Measurements from ENCODE around the gene CSTB. TPM values are rescaled to one million over a fixed set of nuclear protein-coding genes. Genes with fewer than 3 reads are reported as not detected.
A peak's percentile ranks its signal among the peaks of the same experiment; 100 is the strongest.

CSTB gene
- total RNA-seq, 1 donor from 2014 or later, result 27.7 TPM

DNA sequence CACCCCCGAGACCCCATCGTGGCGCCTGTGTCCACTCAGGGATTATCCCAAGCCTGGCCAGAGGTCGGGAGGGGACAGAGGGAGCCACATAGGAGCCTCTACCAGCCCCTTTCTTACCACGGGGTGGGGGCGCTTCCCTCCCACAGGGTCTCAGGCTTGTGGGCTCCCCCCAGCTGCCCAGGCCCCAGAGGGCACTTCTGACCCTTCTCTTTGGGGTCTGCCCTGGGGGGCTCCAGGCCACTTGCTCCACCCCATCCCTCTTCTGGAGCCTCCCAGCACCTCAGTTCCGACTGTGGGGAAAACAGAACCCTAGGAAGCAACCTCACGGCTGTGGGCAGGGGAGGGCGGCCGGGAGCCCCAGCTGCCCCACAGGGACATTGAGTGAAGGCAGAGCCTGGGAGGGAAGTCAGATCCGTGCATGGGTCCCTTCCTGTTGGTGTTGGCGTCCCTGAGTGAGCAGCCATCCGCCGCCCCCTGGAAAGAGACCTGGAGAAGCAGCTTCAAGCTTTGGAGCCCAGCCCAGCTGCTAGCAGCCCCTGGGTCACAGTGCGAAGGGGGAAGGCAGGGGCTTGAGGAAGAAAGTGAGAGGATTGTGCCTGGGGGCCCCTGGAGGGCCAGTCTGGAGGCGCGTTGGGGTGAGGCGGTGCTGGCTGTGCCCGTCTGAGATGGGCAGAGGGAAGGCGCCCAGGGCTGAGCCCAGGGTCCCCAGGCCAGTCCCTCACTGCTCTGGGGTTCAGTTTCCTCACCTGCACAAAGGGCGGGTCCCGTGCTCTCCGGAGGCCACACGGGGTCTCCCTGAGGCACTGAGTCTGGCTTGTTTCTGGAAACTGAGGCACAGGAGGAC is 35.4 kb upstream of the CSTB start:
- Histone ChIP-seq H3K4me1 (ENCODE audit: insufficient read depth, low read length) (no peaks in the 10 kb centered on the region), H3K4me3 (ENCODE audit: insufficient read depth, low read depth, low read length) (no peak overlapping the region), H3K9me3 (ENCODE audit: insufficient read depth, low read depth, low read length) (no peaks in the 10 kb centered on the region), H2AFZ (ENCODE audit: low read depth, low read length) (no peak overlapping the region), H3K79me2 (ENCODE audit: insufficient read depth, low read length) (no peaks in the 10 kb centered on the region), H3K27me3 (ENCODE audit: insufficient read depth, low read length) (no peaks in the 10 kb centered on the region), H4K20me1 (ENCODE audit: insufficient read depth, low read length) (peaks cover 4% of the 10 kb centered on the region), H3K4me2 (ENCODE audit: low read length) (no peak overlapping the region), H3K27ac (ENCODE audit: low read depth, low read length) (no peak overlapping the region), H3K36me3 (ENCODE audit: insufficient read depth, low read length) (no peaks in the 10 kb centered on the region), H3K9ac (ENCODE audit: low read length) (no peak overlapping the region)
- DNase-seq (ENCODE audit: low read depth) (no peak), FAIRE-seq (no peak)
- Mint-ChIP-seq H3K36me3 (ENCODE audit: low read depth, unreplicated experiment) (peaks cover 2% of the 10 kb centered on the region), H3K4me1 (ENCODE audit: low read depth, unreplicated experiment) (no peaks in the 10 kb centered on the region), H3K4me3 (ENCODE audit: unreplicated experiment) (no peak overlapping the region), H3K27me3 (ENCODE audit: low read depth, unreplicated experiment) (peaks cover 8% of the 10 kb centered on the region), H3K27ac (ENCODE audit: unreplicated experiment) (no peak overlapping the region), H3K9me3 (ENCODE audit: unreplicated experiment) (no peaks in the 10 kb centered on the region)
- TF ChIP-seq, protein P1, sequence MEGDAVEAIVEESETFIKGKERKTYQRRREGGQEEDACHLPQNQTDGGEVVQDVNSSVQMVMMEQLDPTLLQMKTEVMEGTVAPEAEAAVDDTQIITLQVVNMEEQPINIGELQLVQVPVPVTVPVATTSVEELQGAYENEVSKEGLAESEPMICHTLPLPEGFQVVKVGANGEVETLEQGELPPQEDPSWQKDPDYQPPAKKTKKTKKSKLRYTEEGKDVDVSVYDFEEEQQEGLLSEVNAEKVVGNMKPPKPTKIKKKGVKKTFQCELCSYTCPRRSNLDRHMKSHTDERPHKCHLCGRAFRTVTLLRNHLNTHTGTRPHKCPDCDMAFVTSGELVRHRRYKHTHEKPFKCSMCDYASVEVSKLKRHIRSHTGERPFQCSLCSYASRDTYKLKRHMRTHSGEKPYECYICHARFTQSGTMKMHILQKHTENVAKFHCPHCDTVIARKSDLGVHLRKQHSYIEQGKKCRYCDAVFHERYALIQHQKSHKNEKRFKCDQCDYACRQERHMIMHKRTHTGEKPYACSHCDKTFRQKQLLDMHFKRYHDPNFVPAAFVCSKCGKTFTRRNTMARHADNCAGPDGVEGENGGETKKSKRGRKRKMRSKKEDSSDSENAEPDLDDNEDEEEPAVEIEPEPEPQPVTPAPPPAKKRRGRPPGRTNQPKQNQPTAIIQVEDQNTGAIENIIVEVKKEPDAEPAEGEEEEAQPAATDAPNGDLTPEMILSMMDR (IDR thresholded peaks at IDR 0.05; ENCODE audit: insufficient read depth, low read depth, low read length), result no peak
- TF ChIP-seq EZH2 (IDR thresholded peaks at IDR 0.05; ENCODE audit: insufficient read depth, low read length), result no peak

DNA sequence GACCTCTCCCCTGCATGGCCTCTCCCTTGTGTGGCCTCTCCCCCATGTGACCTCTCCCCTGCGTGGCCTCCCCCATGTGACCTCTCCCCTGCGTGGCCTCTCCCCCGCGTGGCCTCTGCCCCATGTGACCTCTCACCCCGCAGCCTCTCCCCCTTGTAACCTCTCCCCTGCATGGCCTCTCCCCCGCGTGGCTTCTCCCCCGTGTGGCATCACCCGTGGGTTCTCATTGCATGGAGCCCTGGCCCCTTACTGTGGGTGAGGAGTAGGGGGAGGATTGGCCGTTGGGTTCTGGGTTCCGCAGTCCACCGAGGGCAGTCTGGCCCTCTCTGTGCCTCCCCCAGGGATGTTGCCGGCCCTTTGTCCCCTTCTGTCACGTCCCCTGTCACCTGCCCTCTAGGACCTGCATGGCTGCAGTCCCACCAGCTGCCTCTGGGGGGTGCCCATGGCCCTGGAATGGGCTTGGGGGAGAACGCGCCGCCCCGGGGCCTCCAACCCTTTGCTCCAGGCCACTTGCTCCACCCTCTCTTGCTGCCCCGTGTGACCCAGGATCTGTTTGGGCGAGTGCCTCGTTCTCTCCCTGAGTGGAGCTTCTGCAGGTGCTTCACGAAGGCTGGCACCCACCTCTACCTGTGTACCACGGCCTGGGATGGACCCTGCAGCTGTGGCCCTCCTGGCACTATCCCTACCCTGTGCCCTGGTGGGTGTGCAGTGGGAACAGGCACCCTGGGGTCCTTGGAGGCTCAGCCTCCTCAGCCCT is 34.6 kb upstream of the CSTB start:
- H3K9ac ChIP-seq (ENCODE audit: low read length), result no peak overlapping the region
- Mint-ChIP-seq H3K4me1 (ENCODE audit: low read depth, unreplicated experiment) (no peaks in the 10 kb centered on the region), H3K27me3 (ENCODE audit: low read depth, unreplicated experiment) (peaks cover 8% of the 10 kb centered on the region), H3K36me3 (ENCODE audit: low read depth, unreplicated experiment) (peaks cover 5% of the 10 kb centered on the region), H3K4me3 (ENCODE audit: unreplicated experiment) (no peak overlapping the region), H3K27ac (ENCODE audit: unreplicated experiment) (no peak overlapping the region), H3K9me3 (ENCODE audit: unreplicated experiment) (no peaks in the 10 kb centered on the region)
- no peak for FAIRE-seq
- H3K9me3 ChIP-seq (ENCODE audit: insufficient read depth, low read depth, low read length), result no peaks in the 10 kb centered on the region
- no peak overlapping the region for H3K4me3 ChIP-seq (ENCODE audit: insufficient read depth, low read depth, low read length)
- no peak overlapping the region for H2AFZ ChIP-seq (ENCODE audit: low read depth, low read length)
- no peak for DNase-seq (ENCODE audit: low read depth)
- no peak overlapping the region for H3K4me2 ChIP-seq (ENCODE audit: low read length)
- H3K36me3 ChIP-seq (ENCODE audit: insufficient read depth, low read length), result no peaks in the 10 kb centered on the region
- H3K79me2 ChIP-seq (ENCODE audit: insufficient read depth, low read length), result no peaks in the 10 kb centered on the region
- H3K27me3 ChIP-seq (ENCODE audit: insufficient read depth, low read length), result no peaks in the 10 kb centered on the region
- H4K20me1 ChIP-seq (ENCODE audit: insufficient read depth, low read length), result peaks cover 12% of the 10 kb centered on the region
- no peak overlapping the region for H3K27ac ChIP-seq (ENCODE audit: low read depth, low read length)
- H3K4me1 ChIP-seq (ENCODE audit: insufficient read depth, low read length), result no peaks in the 10 kb centered on the region
- TF ChIP-seq EZH2 (IDR thresholded peaks at IDR 0.05; ENCODE audit: insufficient read depth, low read length), result no peak
- TF ChIP-seq, protein P1 (IDR thresholded peaks at IDR 0.05; ENCODE audit: insufficient read depth, low read depth, low read length), result peak; percentile 73
